ENCODE measurements around the gene CHAT.

DNA sequence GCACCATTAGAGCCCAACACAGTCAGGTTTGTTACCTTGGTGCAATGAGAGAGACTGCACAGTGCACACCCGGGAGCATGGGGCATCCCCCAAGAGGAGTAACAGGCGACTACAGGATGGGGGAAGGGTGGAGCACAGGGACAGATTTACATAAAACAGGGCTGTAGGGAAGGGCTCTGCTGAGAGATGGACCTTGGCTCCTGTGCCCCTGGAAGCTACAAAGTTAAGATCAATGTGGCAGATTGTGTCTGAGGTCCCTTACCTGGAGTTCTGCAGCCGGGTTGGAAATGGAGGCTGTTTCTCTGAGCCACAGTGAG lies 17.4 kb upstream of the CHAT start:
- TF ChIP-seq POLR2A (IDR thresholded peaks at IDR 0.05) = no peak
- no peak for TF ChIP-seq CTCF (IDR thresholded peaks at IDR 0.05)
